ENCODE results near the gene NRL. TPM values are rescaled to one million over a fixed set of nuclear protein-coding genes. Genes with fewer than 3 reads are reported as not detected.

NRL gene
- total RNA-seq, 1 experiment from 2014 or later: 3.1 TPM

DNA sequence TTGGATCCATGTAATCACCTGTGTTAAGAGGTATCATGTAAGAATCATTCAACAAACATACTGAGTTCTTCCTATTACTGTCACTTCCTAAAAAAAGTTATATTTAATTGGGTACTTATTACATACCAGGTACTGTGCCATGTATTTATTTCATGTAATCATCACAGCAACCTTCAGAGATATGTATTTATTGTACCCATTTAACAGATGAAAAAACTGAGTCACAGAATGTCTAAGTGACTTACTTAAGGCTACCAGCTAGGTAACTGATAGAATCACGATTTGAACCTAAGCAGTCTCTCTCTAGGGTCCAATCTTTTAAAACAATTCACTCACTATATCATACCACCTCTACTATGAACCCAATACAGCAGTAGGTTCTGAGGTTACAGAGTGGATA lies 29.7 kb upstream of the NRL start:
- DNase-seq (ENCODE audit: low read depth): no peak

DNA sequence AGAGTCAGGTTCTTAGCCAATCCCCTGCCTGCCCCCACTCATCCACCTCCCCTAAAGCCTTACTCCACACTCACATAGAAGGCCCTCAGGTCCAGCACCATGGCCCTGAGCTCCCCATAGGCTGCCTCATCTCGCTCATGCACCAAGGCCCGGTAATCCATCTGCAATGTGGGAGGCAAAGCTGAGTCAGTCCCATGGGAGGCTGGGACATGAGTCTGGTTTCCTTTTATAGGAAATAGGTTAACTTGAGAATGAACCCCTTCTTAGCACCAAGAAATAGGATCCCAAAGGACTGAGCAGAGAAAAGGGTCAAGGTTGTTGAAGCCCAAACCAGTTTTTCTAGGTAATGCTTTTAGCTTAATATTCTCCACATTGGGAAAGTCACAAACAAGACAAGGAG lies 28.8 kb upstream of the NRL start:
- DNase-seq (ENCODE audit: low read depth): peak; percentile 62

DNA sequence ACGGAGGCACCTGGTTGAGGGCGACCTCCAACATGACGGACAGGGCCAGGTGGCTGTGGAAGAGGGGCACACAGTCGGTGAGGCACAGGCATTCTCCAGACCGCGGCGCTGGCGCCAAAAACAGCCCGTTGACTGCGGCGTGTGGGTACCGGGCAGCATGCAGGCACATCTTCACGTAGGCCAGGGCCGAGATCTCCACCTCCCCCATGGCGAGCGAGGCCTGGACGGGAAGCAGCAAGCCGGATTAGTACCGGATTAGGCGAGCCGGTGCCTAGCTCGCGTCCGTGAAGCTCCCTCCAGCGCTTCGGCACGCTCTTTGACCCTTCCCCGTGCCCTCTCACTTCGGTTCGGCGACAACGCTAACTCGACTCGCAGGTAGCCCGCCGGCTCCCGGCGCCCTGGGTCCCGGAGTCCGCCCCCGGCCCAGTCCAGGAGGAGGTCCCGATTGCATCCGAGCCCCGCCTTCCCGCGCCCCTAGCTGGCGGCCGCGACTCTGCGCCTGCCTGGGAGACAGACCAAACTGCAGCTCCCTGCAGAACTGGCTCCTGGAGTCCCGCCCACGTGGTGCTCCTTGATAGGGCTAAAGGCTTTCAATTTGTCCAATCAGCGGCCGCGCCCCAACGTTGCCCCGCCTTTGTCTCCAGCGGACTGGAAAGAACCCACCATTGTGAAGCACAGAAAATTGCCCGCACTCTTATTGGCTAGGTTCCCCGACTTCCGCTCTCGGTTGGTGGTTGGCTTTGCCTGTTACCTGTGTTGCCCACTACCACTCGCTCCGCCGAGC lies 26.5 kb upstream of the NRL start, which contains the start of gene EMC9:
Gene EMC9, minus strand, starts transcription at position 495 of the 784 bp plus-strand sequence. Its CDS starts 287 bp downstream, at position 208.
- peak; percentile 100 for DNase-seq (ENCODE audit: low read depth)

DNA sequence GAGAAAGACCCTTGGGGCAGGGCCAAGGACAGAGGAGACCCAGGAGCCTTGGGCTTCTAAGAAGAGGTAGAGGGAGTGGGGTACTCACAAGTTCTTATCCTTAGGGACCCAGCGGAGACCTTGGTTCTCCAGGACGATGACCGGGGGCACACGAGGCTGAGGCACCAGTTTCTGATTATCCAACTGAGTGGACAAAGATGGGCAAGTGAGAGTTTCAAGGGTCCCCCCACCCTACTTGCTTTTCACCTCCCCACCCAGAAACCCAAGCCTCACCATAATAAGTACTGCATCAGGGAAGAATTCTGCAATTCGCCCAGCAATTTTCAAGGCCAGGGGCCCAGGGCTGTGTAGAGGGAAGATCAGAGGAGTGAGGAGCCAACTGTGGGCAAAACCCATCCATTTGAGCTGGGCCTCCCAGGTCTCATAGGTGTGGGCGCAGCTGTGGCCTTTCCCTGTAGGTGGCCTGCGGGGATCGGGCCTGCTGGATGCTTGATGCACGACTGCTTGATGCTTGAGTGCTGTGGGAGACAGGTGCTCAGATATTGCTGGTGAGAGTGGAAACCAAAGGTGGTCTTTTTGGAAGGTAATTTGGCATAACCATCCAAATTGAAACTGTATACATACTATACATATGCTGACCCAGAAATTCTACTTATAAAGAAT lies 24.7 kb upstream of the NRL start:
- no peak for DNase-seq (ENCODE audit: low read depth)

DNA sequence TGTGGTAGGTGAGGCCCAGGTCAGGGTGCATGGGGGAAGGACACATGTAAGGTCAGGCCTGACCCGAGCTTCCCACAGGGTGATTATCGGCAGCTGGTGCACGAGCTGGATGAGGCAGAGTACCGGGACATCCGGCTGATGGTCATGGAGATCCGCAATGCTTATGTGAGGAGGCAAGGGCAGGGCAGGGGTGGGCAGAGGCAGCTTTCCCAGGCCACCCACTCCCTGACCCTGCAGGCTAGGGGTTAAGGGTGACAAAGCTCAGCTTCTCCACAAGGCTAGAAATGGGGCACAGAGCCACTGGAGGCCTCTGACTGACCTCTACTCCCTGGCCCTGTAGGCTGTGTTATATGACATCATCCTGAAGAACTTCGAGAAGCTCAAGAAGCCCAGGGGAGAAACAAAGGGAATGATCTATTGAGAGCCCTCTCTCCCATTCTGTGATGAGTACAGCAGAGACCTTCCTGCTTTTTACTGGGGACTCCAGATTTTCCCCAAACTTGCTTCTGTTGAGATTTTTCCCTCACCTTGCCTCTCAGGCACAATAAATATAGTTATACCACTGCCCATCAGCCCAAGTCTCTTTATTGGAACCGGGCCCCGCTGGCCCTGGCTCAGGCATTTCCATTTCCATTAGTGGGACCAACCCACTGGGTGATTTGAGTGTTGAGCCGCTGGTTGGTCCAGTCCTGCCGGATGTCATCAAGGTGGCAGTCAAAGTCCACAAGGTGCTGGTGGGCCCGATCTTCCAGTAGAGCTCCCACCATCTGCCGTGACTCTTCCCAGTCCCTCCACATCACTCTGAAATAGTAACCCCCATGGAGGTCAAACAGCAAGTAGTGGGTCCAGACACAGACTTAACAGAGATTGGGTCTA lies 23.9 kb upstream of the NRL start:
- no peak for DNase-seq (ENCODE audit: low read depth)

DNA sequence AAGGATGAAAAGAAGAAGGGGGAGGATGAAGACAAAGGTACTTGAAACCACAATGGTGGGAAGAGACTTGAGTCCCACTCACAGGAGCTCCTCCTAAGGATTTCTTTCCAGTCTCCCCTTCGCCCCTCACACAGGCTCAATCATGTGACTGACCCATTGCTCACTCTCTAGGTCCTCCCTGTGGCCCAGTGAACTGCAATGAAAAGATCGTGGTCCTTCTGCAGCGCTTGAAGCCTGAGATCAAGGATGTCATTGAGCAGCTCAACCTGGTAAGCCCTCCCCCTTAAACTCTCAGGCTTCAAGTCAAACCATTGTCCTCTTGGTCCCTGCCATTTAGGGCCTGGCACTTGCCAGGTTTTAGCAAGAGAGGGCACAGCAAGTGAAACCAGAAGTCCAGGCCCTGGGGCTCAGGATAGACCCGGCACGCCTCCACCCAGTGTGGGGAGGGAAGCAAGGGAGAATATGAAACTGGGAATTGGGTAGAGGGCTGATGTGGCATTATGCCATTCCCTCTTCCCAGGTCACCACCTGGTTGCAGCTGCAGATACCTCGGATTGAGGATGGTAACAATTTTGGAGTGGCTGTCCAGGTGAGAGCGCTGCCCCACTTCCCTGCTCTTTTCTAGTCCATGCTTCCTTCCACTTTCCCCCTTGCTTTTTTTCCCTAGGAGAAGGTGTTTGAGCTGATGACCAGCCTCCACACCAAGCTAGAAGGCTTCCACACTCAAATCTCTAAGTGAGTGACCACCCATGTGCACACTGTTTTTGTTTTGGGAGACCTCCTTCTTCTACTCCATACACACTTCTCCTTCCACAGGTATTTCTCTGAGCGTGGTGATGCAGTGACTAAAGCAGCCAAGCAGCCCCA lies 23.0 kb upstream of the NRL start:
- DNase-seq (ENCODE audit: low read depth): no peak

DNA sequence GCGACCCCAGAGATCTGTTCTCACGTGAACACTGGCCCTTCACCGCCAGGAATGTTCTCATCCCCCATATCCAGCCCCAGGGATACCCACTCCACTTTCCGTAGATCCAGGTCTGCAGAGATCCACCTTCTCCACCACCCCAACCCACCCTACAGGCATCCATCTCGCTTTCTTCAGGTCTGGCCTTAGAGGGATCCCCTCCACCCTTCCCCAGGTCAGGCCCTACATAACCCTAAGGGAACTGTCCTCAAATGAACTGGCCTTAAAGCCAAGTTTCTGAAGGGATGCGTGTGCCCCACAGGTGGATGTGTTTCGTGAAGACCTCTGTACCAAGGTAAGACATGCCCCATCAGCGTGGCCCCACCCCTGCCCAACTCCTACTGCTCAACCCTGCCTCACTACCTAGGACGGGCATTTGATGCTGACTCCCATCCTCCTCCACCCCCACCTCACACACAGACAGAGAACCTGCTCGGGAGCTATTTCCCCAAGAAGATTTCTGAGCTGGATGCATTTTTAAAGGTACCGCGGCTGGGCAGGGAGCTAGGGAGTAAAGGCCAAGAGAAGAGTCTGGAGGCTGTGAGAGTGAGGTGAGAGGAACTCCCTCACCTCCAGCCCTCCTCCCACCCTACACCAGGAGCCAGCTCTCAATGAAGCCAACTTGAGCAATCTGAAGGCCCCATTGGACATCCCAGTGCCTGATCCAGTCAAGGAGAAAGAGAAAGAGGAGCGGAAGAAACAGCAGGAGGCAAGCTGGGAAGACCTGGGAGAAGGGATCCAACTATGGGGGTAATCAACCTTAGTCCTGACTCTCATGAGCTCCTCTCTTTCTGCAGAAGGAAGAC lies 22.2 kb upstream of the NRL start:
- DNase-seq (ENCODE audit: low read depth): no peak

DNA sequence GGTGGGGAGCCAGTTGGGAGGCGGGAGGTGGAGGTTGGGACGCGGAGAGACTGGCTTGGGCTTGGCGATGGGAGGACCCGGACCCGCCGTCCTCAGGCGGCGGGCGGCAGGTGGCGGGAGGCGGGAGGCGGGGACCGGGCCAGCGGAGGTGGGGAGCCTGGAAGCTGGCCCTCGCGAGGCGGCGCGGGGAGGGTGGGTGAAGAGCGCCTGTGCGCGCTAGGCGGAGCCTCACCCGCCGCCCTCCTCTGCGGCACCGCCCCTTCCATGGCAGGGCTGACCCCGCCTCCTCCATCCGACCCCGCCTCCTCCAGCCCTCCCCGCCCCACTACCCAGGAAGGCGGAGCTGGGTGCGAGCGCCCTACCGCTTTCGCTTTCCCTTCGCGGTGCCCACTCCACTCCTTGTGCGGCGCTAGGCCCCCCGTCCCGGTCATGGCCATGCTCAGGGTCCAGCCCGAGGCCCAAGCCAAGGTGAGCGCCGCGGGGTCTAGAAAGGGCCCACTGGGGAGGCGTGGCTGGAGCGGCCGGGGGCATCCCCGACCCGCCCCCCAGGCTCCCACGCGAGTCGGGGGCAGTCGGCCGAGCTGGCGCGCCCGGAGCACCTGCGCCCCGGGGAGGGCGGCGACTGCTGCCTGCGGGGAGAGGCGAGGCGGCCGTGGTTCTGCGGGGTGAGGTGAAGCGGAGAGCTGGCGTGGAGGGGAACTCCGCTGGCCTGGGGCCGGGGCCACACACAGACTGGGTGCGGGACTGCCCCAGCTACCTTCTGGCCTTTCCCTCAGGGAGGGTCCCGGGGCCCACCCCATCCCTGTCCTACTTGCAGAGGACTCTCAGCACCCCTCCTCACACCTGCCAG lies 21.3 kb upstream of the NRL start, which contains the start of gene PSME1:
Gene PSME1, plus strand, starts transcription at position 361 of the 850 bp plus-strand sequence. Its CDS starts 69 bp downstream, at position 430.
- DNase-seq (ENCODE audit: low read depth): peak; percentile 97

DNA sequence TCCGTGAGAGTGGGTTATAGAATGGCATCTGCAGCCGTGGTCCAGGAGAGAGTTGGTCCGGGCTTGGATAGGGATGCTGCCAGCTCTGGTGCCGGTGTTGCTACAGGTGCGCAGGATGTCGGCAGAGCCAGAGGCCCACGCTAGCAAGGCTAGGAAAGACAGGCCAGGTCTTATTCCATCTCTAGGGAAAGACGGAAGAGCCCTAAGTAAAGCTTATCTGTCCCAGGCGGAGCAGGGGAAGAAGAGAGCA lies 20.8 kb upstream of the NRL start:
- no peak for DNase-seq (ENCODE audit: low read depth)

DNA sequence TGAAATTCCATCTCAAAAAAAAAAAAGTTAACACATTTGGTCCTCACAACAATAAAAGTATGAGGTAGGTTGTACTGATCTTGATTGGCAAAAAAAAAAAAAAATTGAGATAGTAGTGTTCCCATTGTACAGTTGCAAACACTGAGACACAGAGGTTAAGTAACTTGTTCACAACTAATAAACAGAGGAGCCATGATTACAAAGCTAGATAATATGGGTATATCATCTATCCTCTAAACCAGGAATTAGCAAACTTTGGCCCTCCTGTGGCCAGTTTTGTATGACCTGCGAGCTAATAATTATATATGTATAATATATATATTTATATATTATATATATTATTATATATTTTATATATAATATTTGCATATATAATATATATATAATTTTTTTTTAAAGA lies 19.0 kb upstream of the NRL start:
- no peak for DNase-seq (ENCODE audit: low read depth)

DNA sequence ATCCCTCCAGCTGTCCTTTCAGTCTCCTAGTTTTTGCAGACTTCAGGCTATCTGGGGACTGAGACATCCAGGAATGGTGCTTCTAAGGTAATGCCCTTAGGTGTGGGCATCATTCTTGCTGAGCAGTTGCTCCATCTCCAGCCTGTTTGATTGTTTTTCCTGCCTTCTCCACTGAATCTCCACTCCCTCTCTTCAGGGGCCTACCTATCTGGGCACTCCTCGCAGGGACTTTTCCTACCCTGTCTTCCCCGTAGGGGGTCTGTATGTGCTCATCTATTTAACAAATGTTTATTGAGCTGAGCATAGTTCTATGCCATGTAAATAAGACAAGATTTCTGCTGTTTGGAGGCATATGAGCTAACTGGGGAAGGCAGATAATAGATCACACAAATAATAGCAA lies 18.2 kb upstream of the NRL start:
- DNase-seq (ENCODE audit: low read depth): no peak

DNA sequence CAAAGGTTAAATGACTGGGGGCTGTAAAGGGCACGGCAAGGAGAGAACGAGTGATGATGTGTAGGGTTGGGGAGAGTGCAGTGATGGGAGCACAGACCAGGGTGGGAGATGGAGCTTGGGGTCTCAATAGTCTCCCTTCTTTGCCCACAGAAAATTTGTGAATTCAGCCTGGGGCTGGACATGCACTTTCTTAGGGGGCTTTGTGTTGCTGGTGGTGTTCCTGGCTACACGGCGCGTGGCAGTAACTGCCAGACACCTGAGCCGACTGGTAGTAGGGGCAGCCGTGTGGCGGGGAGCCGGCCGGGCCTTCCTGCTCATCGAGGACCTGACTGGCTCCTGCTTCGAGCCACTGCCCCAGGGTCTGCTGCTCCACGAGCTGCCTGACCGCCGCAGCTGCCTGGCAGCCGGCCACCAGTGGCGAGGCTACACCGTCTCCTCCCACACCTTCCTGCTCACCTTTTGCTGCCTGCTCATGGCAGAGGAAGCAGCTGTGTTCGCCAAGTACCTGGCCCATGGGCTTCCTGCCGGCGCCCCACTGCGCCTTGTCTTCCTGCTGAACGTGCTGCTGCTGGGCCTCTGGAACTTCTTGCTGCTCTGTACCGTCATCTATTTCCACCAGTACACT lies 17.4 kb upstream of the NRL start:
- DNase-seq (ENCODE audit: low read depth): no peak

DNA sequence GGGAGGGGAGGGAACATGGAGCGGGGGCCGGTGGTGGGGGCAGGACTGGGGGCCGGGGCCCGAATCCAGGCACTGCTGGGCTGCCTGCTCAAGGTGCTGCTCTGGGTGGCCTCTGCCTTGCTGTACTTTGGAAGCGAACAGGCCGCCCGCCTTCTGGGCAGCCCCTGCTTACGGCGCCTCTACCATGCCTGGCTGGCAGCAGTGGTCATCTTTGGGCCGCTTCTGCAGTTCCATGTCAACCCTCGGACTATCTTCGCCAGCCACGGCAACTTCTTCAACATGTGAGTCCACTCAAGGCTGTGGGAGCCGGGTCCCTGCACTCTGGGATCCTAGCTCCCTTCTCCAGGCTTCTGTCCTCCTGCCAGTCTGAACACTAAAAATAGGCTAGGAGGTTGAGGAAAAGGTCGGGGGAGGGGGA lies 16.8 kb upstream of the NRL start:
- DNase-seq (ENCODE audit: low read depth): no peak

DNA sequence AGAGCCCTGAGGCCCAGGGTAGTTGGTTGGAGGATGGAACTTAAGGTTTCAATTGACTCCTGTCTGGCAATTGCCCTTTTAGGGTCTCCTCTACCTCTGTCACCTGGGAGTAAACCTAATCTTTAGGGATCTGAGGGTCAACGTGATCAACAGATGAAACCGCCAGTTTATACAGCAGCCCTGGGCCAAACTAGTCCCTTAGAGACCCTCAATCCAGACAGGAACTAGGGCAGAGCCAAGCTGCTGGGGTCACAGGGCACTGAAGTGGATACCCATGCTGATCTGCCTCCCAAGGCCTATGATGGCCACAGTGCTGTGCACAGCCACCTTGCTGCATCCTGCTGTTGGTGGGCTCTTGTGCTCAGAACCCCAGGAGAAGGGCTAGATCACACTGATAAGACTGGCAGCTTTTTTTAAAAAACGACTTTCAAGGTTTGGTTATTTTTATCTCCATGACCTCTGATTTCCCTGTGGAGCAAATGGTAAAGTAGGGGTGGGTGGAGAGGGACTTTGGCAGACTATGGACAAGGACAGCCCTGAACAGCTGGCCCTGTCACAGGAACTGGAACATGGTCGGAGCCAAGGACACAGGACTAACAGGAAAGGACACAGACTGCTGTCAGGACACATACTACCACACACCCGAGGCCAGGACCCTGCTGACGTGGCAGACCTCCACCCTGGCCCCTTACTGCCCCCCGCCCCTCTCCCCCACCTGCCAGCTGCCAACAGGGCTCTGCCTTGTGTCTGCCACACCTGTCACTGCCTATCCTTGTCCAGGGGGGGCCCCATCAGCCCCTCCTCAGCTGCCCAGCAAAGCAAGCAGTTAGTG lies 16.2 kb upstream of the NRL start:
- no peak for DNase-seq (ENCODE audit: low read depth)

DNA sequence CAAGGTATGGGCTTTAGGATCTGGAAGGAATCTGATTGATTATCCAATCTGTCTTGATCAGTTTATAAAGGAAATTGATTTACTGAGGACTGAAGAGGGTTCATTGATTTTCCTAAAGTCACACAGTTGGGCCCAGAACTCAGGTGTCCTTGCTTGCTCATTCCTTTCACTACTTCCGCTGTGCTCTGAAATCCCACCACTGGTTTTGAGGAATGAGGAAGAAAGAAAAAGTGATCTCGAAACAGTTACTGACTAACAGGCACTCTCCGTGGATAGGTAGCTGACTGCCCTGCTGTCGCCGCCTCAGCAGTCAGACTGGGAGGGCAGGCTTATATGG lies 15.6 kb upstream of the NRL start, which contains the start of gene FITM1:
Gene FITM1, plus strand, starts transcription at position 280 of the 337 bp plus-strand sequence. CDS start 905 bp downstream, outside the sequence.
- DNase-seq (ENCODE audit: low read depth): no peak

DNA sequence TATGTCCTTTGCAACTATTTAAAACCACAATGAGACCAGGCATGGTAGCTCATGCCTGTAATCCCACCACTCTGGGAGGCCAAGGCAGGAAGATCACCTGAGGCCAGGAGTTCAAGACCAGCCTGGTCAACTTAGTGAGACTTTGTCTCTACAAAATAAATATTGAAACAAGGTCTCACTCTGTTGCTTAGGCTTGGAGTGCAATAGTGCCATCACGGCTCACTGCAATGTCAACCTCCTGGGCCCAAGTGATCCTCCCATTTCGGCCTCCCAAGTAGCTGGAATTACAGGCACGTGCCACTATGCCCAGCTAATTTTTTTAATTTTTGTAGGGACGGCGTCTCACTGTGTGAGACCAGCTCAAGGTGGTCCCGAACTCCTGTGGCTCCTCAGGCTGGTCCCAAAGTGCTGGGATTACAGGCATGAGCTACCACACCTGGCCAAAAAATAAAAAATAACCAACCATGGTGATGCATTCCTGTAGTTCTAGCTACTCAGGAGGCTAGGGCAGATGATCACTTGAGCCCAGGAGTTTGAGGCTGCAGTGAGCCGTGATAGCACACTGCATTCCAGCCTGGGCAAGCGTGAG lies 14.8 kb upstream of the NRL start:
- no peak for DNase-seq (ENCODE audit: low read depth)

DNA sequence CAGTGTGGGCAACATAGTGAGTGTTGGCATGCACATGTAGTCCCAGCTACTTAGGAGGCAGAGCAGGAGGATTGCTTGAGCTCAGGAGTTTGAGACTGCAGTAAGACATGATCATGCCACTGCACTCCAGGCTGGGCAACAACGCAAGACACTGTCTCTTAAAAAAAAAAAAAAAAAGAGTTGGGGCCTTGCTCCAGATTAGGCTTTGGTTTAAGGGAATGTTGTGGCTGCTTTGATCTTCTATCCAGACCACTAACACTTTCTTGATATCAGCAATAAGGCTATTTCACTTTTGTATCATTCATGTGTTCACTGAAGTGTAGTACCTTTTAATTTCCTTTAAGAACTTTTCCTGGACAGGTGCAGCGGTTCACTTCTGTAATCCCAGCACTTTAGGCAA lies 12.9 kb upstream of the NRL start:
- no peak for DNase-seq (ENCODE audit: low read depth)

DNA sequence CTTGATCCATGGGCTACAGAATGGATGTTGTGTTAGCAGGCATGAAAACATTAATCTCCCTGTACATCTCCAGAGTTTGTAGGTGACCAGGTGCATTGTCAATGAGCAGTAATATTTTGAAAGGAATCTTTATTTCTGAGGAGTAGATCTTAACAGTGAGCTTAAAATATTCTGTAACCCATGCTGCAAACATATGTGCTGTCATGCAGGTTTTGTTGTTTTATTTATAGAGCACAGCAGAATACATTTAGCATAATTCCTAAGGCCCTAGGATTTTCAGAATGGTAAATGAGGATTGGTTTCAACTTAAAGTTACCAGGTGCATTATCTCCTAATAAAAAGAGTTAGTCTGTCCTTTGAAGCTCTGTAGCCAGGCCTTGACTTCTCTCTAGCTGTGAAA lies 12.2 kb upstream of the NRL start:
- DNase-seq (ENCODE audit: low read depth): no peak
